HCT116 (cell line): Measurements from ENCODE around the gene TTC23. TPM values are rescaled to one million over a fixed set of nuclear protein-coding genes. Genes with fewer than 3 reads are reported as not detected.

Experiments
- ATAC-seq: fragments of 200-7000 bp; cut with Tn5 transposase; 2 replicates; pipeline ENCODE4 v1.9.1; 2020; ENCODE audit warnings: mild to moderate bottlenecking, moderate library complexity
- BruUV-seq: library from RNA; stranded (reverse); fragments of 400-500 nt; replicated peaks from 2 replicates; lab custom pipeline; 2021; lab: Mats Ljungman, UMichigan
- CTCF ChIA-PET: fragments of 300-600 bp; sonication (Branson Sonifier 250); formaldehyde crosslinking; loops from one replicate; lab custom pipeline; 2021; ENCODE audit warnings: antibody characterized with exemption; lab: Charles Lee
- POLR2A ChIA-PET: fragments of 300-600, 350-600 bp; sonication (Branson Sonifier 250); formaldehyde crosslinking; loops from one replicate; lab custom pipeline; 2021; ENCODE audit warnings: antibody characterized with exemption; lab: Charles Lee
- RAD21 ChIA-PET, 2 experiments: fragments of 300-600 bp; sonication (Branson Sonifier 250); formaldehyde crosslinking; loops; one replicate each; lab custom pipeline; 2023; ENCODE audit warnings: low total read pairs in 2 of 2; ENCODE audit not compliant: uncharacterized antibody in 2 of 2, unreplicated experiment in 2 of 2, low non-redundant PET in 1 of 2; lab: Charles Lee
- DNase-seq: peaks from one replicate; pipeline ENCODE4 v3.0.0-alpha.2; 2010; ENCODE audit warnings: low read depth, low spot score
- H2AFZ ChIP-seq: fragments of 200-600 bp; shearing (Covaris generic), sonication (generic); 2 replicates; pipeline ENCODE4 v1.6.1; 2017; ENCODE audit warnings: low read depth, mixed run types, mixed read lengths, antibody characterized with exemption, low read length; ENCODE audit not compliant: poor library complexity, severe bottlenecking
- H3K27ac ChIP-seq: 2 replicates; pipeline ENCODE4 v1.5.1; 2012; ENCODE audit warnings: low read depth, low read length
- H3K27me3 ChIP-seq: fragments of 200-600 bp; sonication (generic); 2 replicates; pipeline ENCODE4 v1.6.1; 2016; ENCODE audit warnings: mixed run types, low read length, mixed read lengths; ENCODE audit not compliant: insufficient read depth
- H3K36me3 ChIP-seq, 2 experiments: fragments of 200-500 bp in 1 of 2; fragments of 200-600 bp in 1 of 2; sonication (Bioruptor generic) in 1 of 2; sonication (generic) in 1 of 2; 2 replicates each; pipeline versions ENCODE4 v1.5.1 to v1.6.1; 2014 to 2016; ENCODE audit warnings: low read length in 2 of 2, inconsistent platforms in 1 of 2, mixed read lengths in 1 of 2, mixed run types in 1 of 2; ENCODE audit not compliant: insufficient read depth in 2 of 2, control insufficient read depth in 1 of 2
- H3K4me1 ChIP-seq, 2 experiments: fragments of 200-600 bp in 1 of 2; sonication (generic) in 1 of 2; 2 replicates each; pipeline versions ENCODE4 v1.5.1 to v1.6.1; 2012 to 2017; ENCODE audit warnings: low read length in 2 of 2, inconsistent platforms in 1 of 2, mild to moderate bottlenecking in 1 of 2, mixed read lengths in 1 of 2, mixed run types in 1 of 2, moderate library complexity in 1 of 2; ENCODE audit not compliant: insufficient read depth in 2 of 2, control insufficient read depth in 1 of 2
- H3K4me2 ChIP-seq: fragments of 200-600 bp; sonication (generic); 2 replicates; pipeline ENCODE4 v1.6.1; 2017; ENCODE audit warnings: mixed run types, low read length, mixed read lengths
- H3K4me3 ChIP-seq, 2 experiments: fragments of 200-600 bp in 1 of 2; sonication (generic) in 1 of 2; replicated peaks in 1 of 2; 2 replicates each; pipeline ENCODE4 v1.5.1; 2011 to 2016; ENCODE audit warnings: low read length in 2 of 2, control low read depth in 1 of 2, low read depth in 1 of 2, mild to moderate bottlenecking in 1 of 2, mixed read lengths in 1 of 2, mixed run types in 1 of 2
- H3K79me2 ChIP-seq: fragments of 200-600 bp; sonication (generic); 2 replicates; pipeline ENCODE4 v1.6.1; 2017; ENCODE audit warnings: mild to moderate bottlenecking, mixed run types, low read length, moderate library complexity, mixed read lengths; ENCODE audit not compliant: insufficient read depth
- H3K9ac ChIP-seq: fragments of 200-600 bp; sonication (generic); 2 replicates; pipeline ENCODE4 v1.6.1; 2016; ENCODE audit warnings: low read length, mixed read lengths
- H3K9me2 ChIP-seq: fragments of 200-600 bp; sonication (generic), shearing (Covaris generic); 2 replicates; pipeline ENCODE4 v1.6.1; 2017; ENCODE audit warnings: mixed run types, mild to moderate bottlenecking, moderate library complexity; ENCODE audit not compliant: insufficient read depth
- H3K9me3 ChIP-seq, 2 experiments: fragments of 200-500 bp in 1 of 2; fragments of 200-600 bp in 1 of 2; sonication (Bioruptor generic) in 1 of 2; sonication (generic) in 1 of 2; 2 replicates each; pipeline ENCODE4 v1.6.1; 2014 to 2017; ENCODE audit warnings: low read length in 2 of 2, mixed read lengths in 2 of 2, inconsistent platforms in 1 of 2, low read depth in 1 of 2, mild to moderate bottlenecking in 1 of 2, mixed run types in 1 of 2, moderate library complexity in 1 of 2; ENCODE audit not compliant: control insufficient read depth in 1 of 2, insufficient read depth in 1 of 2
- H4K20me1 ChIP-seq: fragments of 200-600 bp; sonication (generic), shearing (Covaris generic); 2 replicates; pipeline ENCODE4 v1.6.1; 2017; ENCODE audit warnings: mixed run types, mild to moderate bottlenecking, moderate library complexity; ENCODE audit not compliant: insufficient read depth
- ATF3 ChIP-seq: IDR thresholded peaks from 2 replicates; pipeline ENCODE4 v1.6.1; 2012
- CBX3 ChIP-seq: IDR thresholded peaks from 2 replicates; pipeline ENCODE4 v1.6.1; 2012; ENCODE audit warnings: low read depth
- ELF1 ChIP-seq: IDR thresholded peaks from 2 replicates; pipeline ENCODE4 v1.6.1; 2012; ENCODE audit warnings: low read depth, borderline replicate concordance
- POLR2A ChIP-seq: IDR thresholded peaks from 2 replicates; pipeline ENCODE4 v1.7.0; 2011; ENCODE audit warnings: borderline replicate concordance; ENCODE audit not compliant: insufficient read depth, insufficient read length; ENCODE audit errors: extremely low read depth
- RAD21 ChIP-seq: IDR thresholded peaks from 2 replicates; pipeline ENCODE4 v1.6.1; 2012; ENCODE audit warnings: low read depth, mild to moderate bottlenecking
- REST ChIP-seq: IDR thresholded peaks from 2 replicates; pipeline ENCODE4 v1.6.1; 2012; ENCODE audit warnings: low read depth
- TCF7L2 ChIP-seq: IDR thresholded peaks from 2 replicates; pipeline ENCODE4 v1.7.0; 2011; ENCODE audit warnings: borderline replicate concordance, inconsistent platforms; ENCODE audit not compliant: insufficient read depth, insufficient read length; ENCODE audit errors: extremely low read depth
- intact Hi-C: fragments of 100-400 bp; cut with micrococcal nuclease; formaldehyde crosslinking; loops from 2 replicates; pipeline ENCODE4 v1.10.0; 2022
- total RNA-seq: library from RNA; stranded (reverse); gene quantifications from one replicate; pipeline ENCODE4 v1.2.1, GENCODE V29; 2021; ENCODE audit not compliant: unreplicated experiment

Gene TTC23
- total RNA-seq, 1 experiment from 2014 or later, result 10.2 TPM

DNA sequence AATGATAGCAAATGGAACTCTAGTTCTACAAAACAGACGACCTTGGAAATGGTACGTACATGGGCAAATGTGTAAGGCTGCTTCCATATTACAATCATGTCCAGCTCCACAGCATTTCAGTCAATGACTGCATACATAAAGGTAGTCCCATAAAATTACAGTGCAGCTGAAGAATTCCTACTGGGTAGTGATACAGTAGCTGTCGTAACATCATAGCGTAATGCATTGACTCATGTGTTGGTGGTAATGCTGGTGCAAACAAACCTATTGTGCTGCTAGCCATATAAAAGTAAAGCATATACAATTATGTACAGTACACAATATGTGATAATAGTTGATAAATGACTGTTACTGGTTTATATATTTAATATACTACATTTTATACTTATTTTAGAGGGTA, 18.5 kb downstream of the TTC23 start:
- Histone ChIP-seq H3K79me2 (no peaks in the 10 kb centered on the region), H3K4me1 (no peaks in the 10 kb centered on the region), H3K4me3 (no peak overlapping the region), H3K27ac (no peak overlapping the region), H3K9me3 (no peaks in the 10 kb centered on the region), H2AFZ (no peak overlapping the region), H3K27me3 (no peaks in the 10 kb centered on the region), H3K9me2 (no peaks in the 10 kb centered on the region), H4K20me1 (no peaks in the 10 kb centered on the region), H3K36me3 (no peaks in the 10 kb centered on the region), H3K9ac (no peak overlapping the region), H3K4me2 (no peak overlapping the region)
- CTCF ChIA-PET, result no interaction called here
- ATAC-seq (no peak), DNase-seq (no peak)
- BruUV-seq, result no TSS peak
- POLR2A ChIA-PET, result no interaction called here
- TF ChIP-seq POLR2A (no peak), TCF7L2 (no peak), CBX3 (no peak), RAD21 (no peak), ATF3 (no peak), REST (no peak), ELF1 (no peak)
- intact Hi-C loops, result no loop called here
- RAD21 ChIA-PET, result no interaction called here
